HEK293 (cell line): ENCODE measurements around the gene TSPAN9.

ENCODE experiments used
- CTCF ChIA-PET: fragments of 350-600 bp; formaldehyde crosslinking; extraction: SDS; loops from one replicate; lab custom pipeline; 2021; ENCODE audit warnings: antibody characterized with exemption; lab: Yijun Ruan, JAX
- POLR2A ChIA-PET: fragments of 300-600 bp; formaldehyde crosslinking; extraction: SDS; loops from one replicate; lab custom pipeline; 2020; ENCODE audit warnings: antibody characterized with exemption, inconsistent platforms; lab: Yijun Ruan, JAX
- H3K27ac ChIP-seq: fragments of 200-500 bp; sonication (Bioruptor generic); 2 replicates; pipeline ENCODE4 v1.5.1; 2014; ENCODE audit warnings: low read depth, low read length, control low read depth, inconsistent platforms; ENCODE audit errors: extremely low read depth
- H3K36me3 ChIP-seq, 2 experiments: fragments of 200-500 bp in 1 of 2; sonication (Bioruptor generic) in 1 of 2; 1 replicate in 1 of 2; 2 replicates in 1 of 2; pipeline ENCODE4 v1.5.1; 2014 to 2017; ENCODE audit warnings: inconsistent platforms in 2 of 2, low read length in 2 of 2; ENCODE audit not compliant: control insufficient read depth in 2 of 2, insufficient read depth in 1 of 2
- H3K4me1 ChIP-seq: fragments of 200-500 bp; sonication (Bioruptor generic); 2 replicates; pipeline ENCODE4 v1.5.1; 2014; ENCODE audit warnings: mild to moderate bottlenecking, low read length, inconsistent platforms; ENCODE audit not compliant: control insufficient read depth, insufficient read depth
- H3K4me3 ChIP-seq: 2 replicates; pipeline ENCODE4 v1.5.1; 2011; ENCODE audit warnings: low read depth, mild to moderate bottlenecking, control low read depth, low read length, moderate library complexity
- H3K9me3 ChIP-seq: fragments of 200-500 bp; sonication (Bioruptor generic); 2 replicates; pipeline ENCODE4 v1.5.1; 2014; ENCODE audit warnings: low read depth, low read length, inconsistent platforms; ENCODE audit not compliant: control insufficient read depth, insufficient read depth
- GFI1B ChIP-seq: fragments of 450-650 bp; formaldehyde crosslinking; IDR thresholded peaks from 2 replicates; pipeline ENCODE4 v1.5.1; 2016; ENCODE audit warnings: missing biosample characterization, missing genetic modification characterization
- ZBTB21 ChIP-seq: fragments of 450-650 bp; formaldehyde crosslinking; IDR thresholded peaks from 2 replicates; pipeline ENCODE4 v1.5.1; 2017; ENCODE audit warnings: missing biosample characterization, missing genetic modification characterization
- ZFP37 ChIP-seq: fragments of 450-650 bp; formaldehyde crosslinking; IDR thresholded peaks from 2 replicates; pipeline ENCODE4 v1.5.1; 2016; ENCODE audit warnings: missing biosample characterization, missing genetic modification characterization
- ZNF184 ChIP-seq: fragments of 450-650 bp; IDR thresholded peaks from 2 replicates; pipeline ENCODE4 v1.5.1; 2018; ENCODE audit warnings: missing biosample characterization, mild to moderate bottlenecking, missing genetic modification characterization
- ZNF239 ChIP-seq: fragments of 450-650 bp; formaldehyde crosslinking; IDR thresholded peaks from 2 replicates; pipeline ENCODE4 v1.5.1; 2016; ENCODE audit warnings: missing biosample characterization, missing genetic modification characterization
- ZNF311 ChIP-seq: fragments of 450-650 bp; formaldehyde crosslinking; IDR thresholded peaks from 2 replicates; pipeline ENCODE4 v1.5.1; 2017; ENCODE audit warnings: missing biosample characterization, missing genetic modification characterization, borderline replicate concordance
- ZNF350 ChIP-seq: fragments of 450-650 bp; formaldehyde crosslinking; IDR thresholded peaks from 2 replicates; pipeline ENCODE4 v1.5.0; 2017; ENCODE audit warnings: missing biosample characterization, mild to moderate bottlenecking, missing genetic modification characterization
- ZNF426 ChIP-seq: fragments of 450-650 bp; formaldehyde crosslinking; IDR thresholded peaks from 2 replicates; pipeline ENCODE4 v1.5.1; 2017; ENCODE audit warnings: missing biosample characterization, missing genetic modification characterization, mild to moderate bottlenecking, inconsistent platforms, moderate library complexity
- ZNF514 ChIP-seq: fragments of 450-650 bp; formaldehyde crosslinking; IDR thresholded peaks from 2 replicates; pipeline ENCODE4 v1.5.1; 2016; ENCODE audit warnings: missing biosample characterization, missing genetic modification characterization
- ZNF558 ChIP-seq: fragments of 450-650 bp; formaldehyde crosslinking; IDR thresholded peaks from 2 replicates; pipeline ENCODE4 v1.5.1; 2016; ENCODE audit warnings: missing biosample characterization, missing genetic modification characterization
- ZNF629 ChIP-seq: fragments of 450-650 bp; formaldehyde crosslinking; IDR thresholded peaks from 2 replicates; pipeline ENCODE4 v1.5.1; 2017; ENCODE audit warnings: missing biosample characterization, missing genetic modification characterization
- ZNF654 ChIP-seq: fragments of 450-650 bp; formaldehyde crosslinking; IDR thresholded peaks from 2 replicates; pipeline ENCODE4 v1.5.1; 2016; ENCODE audit warnings: low read depth, missing biosample characterization, missing genetic modification characterization
- ZNF658 ChIP-seq: fragments of 450-650 bp; formaldehyde crosslinking; IDR thresholded peaks from 2 replicates; pipeline ENCODE4; 2016; ENCODE audit warnings: missing biosample characterization, missing genetic modification characterization
- ZNF791 ChIP-seq: fragments of 450-650 bp; formaldehyde crosslinking; IDR thresholded peaks from 2 replicates; pipeline ENCODE4 v1.5.1; 2016; ENCODE audit warnings: missing biosample characterization, missing genetic modification characterization
- ZXDB ChIP-seq: fragments of 450-650 bp; formaldehyde crosslinking; IDR thresholded peaks from 2 replicates; pipeline ENCODE4 v1.5.1; 2016; ENCODE audit warnings: missing biosample characterization, missing genetic modification characterization
- TF ChIP-seq, protein P1 (sequence below): fragments of 450-650 bp; formaldehyde crosslinking; IDR thresholded peaks from 2 replicates; pipeline ENCODE4 v1.5.1; 2017; ENCODE audit warnings: missing biosample characterization, missing genetic modification characterization
- TF ChIP-seq, protein P2 (sequence below): fragments of 450-650 bp; formaldehyde crosslinking; conservative IDR thresholded peaks from 2 replicates; pipeline ENCODE4 v1.5.1; 2016; ENCODE audit warnings: low read depth, missing biosample characterization, missing genetic modification characterization
- TF ChIP-seq, protein P3 (sequence below): fragments of 450-650 bp; formaldehyde crosslinking; IDR thresholded peaks from 2 replicates; pipeline ENCODE4 v1.5.1; 2017; ENCODE audit warnings: missing biosample characterization, missing genetic modification characterization
- TF ChIP-seq, protein P4 (sequence below): fragments of 450-650 bp; formaldehyde crosslinking; IDR thresholded peaks from 2 replicates; pipeline ENCODE4 v1.5.1; 2017; ENCODE audit warnings: missing biosample characterization, missing genetic modification characterization

TSPAN9 gene

DNA sequence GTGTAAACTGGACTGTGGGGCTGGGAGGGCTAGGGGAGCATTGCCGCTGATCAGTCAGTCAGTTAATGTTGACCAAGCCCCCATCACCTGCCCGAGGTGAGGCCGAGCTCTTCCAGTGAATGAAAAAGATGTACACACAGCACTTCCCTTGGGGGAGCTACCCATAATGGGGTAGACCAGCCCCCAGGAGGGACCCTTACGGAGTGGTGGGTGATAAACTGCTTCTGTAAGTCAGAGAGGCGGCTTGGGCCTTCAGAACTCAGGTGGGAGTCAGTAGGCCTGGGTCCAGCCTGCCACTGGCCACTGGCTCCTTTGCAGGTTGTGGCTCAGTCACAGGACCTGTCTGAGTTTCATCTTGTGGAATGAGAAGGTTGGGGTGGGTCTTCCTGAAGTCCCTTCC lies 43.5 kb downstream of the TSPAN9 start:
- CTCF ChIA-PET: interaction anchor here (1.0 kb wide), 1 partner anchor 10 kb away, joined by 4 read pairs; no protein-coding TSS in a partner anchor
- POLR2A ChIA-PET: interaction anchor here (0.7 kb wide), 1 partner anchor 118 kb away, joined by 3 read pairs; no protein-coding TSS in a partner anchor
- Histone ChIP-seq H3K9me3 (no peaks in the 10 kb centered on the region), H3K4me3 (no peak overlapping the region), H3K36me3 (no peaks in the 10 kb centered on the region), H3K27ac (no peak overlapping the region), H3K4me1 (peaks cover 3% of the 10 kb centered on the region; the same call in 1 of the 2 replicates)
- TF ChIP-seq ZBTB21 (no peak), ZXDB (no peak), GFI1B (tag by site-specific recombination) (no peak), ZNF184 (tag by site-specific recombination) (no peak), ZNF629 (tag by site-specific recombination) (no peak), ZNF239 (no peak), ZNF658 (tag by site-specific recombination) (no peak), ZNF654 (tag by site-specific recombination) (no peak), ZNF558 (tag by site-specific recombination) (no peak), ZNF791 (no peak), ZNF426 (tag by site-specific recombination) (no peak), ZNF311 (no peak), ZNF350 (tag by site-specific recombination) (no peak), ZFP37 (tag by site-specific recombination) (no peak), ZNF514 (no peak)
- TF ChIP-seq, protein P1, sequence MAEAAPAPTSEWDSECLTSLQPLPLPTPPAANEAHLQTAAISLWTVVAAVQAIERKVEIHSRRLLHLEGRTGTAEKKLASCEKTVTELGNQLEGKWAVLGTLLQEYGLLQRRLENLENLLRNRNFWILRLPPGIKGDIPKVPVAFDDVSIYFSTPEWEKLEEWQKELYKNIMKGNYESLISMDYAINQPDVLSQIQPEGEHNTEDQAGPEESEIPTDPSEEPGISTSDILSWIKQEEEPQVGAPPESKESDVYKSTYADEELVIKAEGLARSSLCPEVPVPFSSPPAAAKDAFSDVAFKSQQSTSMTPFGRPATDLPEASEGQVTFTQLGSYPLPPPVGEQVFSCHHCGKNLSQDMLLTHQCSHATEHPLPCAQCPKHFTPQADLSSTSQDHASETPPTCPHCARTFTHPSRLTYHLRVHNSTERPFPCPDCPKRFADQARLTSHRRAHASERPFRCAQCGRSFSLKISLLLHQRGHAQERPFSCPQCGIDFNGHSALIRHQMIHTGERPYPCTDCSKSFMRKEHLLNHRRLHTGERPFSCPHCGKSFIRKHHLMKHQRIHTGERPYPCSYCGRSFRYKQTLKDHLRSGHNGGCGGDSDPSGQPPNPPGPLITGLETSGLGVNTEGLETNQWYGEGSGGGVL (tag by site-specific recombination): no peak
- TF ChIP-seq, protein P2, sequence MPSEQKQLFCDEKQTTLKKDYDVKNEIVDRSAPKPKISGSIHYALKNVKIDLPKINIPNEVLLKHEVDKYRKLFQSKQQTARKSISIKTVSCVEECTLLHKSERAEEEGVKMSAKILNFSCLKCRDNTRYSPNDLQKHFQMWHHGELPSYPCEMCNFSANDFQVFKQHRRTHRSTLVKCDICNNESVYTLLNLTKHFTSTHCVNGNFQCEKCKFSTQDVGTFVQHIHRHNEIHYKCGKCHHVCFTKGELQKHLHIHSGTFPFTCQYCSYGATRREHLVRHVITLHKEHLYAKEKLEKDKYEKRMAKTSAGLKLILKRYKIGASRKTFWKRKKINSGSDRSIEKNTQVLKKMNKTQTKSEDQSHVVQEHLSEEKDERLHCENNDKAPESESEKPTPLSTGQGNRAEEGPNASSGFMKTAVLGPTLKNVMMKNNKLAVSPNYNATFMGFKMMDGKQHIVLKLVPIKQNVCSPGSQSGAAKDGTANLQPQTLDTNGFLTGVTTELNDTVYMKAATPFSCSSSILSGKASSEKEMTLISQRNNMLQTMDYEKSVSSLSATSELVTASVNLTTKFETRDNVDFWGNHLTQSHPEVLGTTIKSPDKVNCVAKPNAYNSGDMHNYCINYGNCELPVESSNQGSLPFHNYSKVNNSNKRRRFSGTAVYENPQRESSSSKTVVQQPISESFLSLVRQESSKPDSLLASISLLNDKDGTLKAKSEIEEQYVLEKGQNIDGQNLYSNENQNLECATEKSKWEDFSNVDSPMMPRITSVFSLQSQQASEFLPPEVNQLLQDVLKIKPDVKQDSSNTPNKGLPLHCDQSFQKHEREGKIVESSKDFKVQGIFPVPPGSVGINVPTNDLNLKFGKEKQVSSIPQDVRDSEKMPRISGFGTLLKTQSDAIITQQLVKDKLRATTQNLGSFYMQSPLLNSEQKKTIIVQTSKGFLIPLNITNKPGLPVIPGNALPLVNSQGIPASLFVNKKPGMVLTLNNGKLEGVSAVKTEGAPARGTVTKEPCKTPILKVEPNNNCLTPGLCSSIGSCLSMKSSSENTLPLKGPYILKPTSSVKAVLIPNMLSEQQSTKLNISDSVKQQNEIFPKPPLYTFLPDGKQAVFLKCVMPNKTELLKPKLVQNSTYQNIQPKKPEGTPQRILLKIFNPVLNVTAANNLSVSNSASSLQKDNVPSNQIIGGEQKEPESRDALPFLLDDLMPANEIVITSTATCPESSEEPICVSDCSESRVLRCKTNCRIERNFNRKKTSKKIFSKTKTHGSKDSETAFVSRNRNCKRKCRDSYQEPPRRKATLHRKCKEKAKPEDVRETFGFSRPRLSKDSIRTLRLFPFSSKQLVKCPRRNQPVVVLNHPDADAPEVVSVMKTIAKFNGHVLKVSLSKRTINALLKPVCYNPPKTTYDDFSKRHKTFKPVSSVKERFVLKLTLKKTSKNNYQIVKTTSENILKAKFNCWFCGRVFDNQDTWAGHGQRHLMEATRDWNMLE (tag by site-specific recombination): no peak
- TF ChIP-seq, protein P3, sequence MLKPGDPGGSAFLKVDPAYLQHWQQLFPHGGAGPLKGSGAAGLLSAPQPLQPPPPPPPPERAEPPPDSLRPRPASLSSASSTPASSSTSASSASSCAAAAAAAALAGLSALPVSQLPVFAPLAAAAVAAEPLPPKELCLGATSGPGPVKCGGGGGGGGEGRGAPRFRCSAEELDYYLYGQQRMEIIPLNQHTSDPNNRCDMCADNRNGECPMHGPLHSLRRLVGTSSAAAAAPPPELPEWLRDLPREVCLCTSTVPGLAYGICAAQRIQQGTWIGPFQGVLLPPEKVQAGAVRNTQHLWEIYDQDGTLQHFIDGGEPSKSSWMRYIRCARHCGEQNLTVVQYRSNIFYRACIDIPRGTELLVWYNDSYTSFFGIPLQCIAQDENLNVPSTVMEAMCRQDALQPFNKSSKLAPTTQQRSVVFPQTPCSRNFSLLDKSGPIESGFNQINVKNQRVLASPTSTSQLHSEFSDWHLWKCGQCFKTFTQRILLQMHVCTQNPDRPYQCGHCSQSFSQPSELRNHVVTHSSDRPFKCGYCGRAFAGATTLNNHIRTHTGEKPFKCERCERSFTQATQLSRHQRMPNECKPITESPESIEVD: no peak
- TF ChIP-seq, protein P4, sequence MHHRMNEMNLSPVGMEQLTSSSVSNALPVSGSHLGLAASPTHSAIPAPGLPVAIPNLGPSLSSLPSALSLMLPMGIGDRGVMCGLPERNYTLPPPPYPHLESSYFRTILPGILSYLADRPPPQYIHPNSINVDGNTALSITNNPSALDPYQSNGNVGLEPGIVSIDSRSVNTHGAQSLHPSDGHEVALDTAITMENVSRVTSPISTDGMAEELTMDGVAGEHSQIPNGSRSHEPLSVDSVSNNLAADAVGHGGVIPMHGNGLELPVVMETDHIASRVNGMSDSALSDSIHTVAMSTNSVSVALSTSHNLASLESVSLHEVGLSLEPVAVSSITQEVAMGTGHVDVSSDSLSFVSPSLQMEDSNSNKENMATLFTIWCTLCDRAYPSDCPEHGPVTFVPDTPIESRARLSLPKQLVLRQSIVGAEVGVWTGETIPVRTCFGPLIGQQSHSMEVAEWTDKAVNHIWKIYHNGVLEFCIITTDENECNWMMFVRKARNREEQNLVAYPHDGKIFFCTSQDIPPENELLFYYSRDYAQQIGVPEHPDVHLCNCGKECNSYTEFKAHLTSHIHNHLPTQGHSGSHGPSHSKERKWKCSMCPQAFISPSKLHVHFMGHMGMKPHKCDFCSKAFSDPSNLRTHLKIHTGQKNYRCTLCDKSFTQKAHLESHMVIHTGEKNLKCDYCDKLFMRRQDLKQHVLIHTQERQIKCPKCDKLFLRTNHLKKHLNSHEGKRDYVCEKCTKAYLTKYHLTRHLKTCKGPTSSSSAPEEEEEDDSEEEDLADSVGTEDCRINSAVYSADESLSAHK (tag by site-specific recombination): no peak
